ENCODE results near the gene ARL1. TPM values are rescaled to one million over a fixed set of nuclear protein-coding genes. Genes with fewer than 3 reads are reported as not detected.

Gene ARL1
- total and polyA plus RNA-seq, 2 of the 4 experiments (the other 2 are of a cell fraction) = 124 to 163 TPM

DNA sequence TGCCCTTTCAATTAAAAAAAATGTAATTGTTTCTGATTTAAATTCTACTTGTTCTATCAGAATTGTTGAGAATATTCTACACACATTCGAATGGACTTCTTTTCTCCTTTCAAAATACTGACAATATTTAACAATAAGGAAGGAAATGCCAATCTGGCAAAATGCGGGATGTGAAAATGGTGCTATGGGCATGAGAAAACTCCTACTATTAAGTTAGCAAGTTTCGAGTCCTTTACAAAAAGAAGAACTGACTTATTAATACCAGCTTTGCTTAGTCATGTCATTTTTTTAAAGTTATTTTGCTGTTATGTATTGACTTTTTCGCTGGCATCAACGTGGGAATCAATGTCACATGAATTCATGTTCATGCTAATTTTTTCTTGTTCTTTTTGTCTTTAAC is 31.7 kb upstream of the ARL1 start:
- Histone ChIP-seq H4K20me1 (ENCODE audit: insufficient read depth, low read length) (no peaks in the 10 kb centered on the region), H3K4ac (ENCODE audit: low read depth, low read length) (no peak overlapping the region), H3K18ac (ENCODE audit: low read depth, low read length) (no peak overlapping the region), H3K27ac (ENCODE audit: insufficient read depth, low read length) (no peak overlapping the region), H3K79me1 (ENCODE audit: low read depth in 1 of 2, low read length in 2 of 2) (no peaks in the 10 kb centered on the region), H2AFZ (replicated peaks; ENCODE audit: low read length, poor library complexity) (no peak overlapping the region), H2BK5ac (ENCODE audit: low read depth, low read length, poor library complexity, severe bottlenecking) (no peak overlapping the region), H2BK15ac (ENCODE audit: low read depth, low read length) (no peak overlapping the region), H4K5ac (ENCODE audit: low read depth, low read length) (no peak overlapping the region), H4K91ac (ENCODE audit: insufficient read depth, low read depth, low read length) (no peak overlapping the region), H2BK20ac (ENCODE audit: low read depth, low read length) (no peak overlapping the region), H2AK9ac (replicated peaks; ENCODE audit: low read depth, low read length, poor library complexity) (no peak overlapping the region), H3K27me3 (ENCODE audit: control insufficient read depth, insufficient read depth, low read length) (no peaks in the 10 kb centered on the region), H3K4me3 (ENCODE audit: insufficient read depth, low read depth, low read length) (no peak overlapping the region), H3K36me3 (ENCODE audit: control insufficient read depth, insufficient read depth, low read length) (no peaks in the 10 kb centered on the region), H3K9me1 (ENCODE audit: insufficient read depth, low read length) (no peaks in the 10 kb centered on the region), H3K14ac (replicated peaks; ENCODE audit: low read depth, low read length) (no peak overlapping the region), H2BK120ac (ENCODE audit: low read depth, low read length) (no peak overlapping the region), H3K9me3 (ENCODE audit: control insufficient read depth, insufficient read depth, low read length) (no peaks in the 10 kb centered on the region), H2AK5ac (ENCODE audit: low read depth, low read length) (no peak overlapping the region), H3K56ac (ENCODE audit: extremely low read depth, insufficient read depth, low read length) (no peak overlapping the region), H3K4me2 (ENCODE audit: low read depth, low read length) (no peak overlapping the region), H3K23ac (ENCODE audit: low read depth, low read length) (no peak overlapping the region), H4K8ac (ENCODE audit: low read depth in 2 of 2, low read length in 2 of 2) (no peak overlapping the region), H3K4me1 (ENCODE audit: control insufficient read depth, insufficient read depth, low read length) (no peaks in the 10 kb centered on the region), H3K9ac (ENCODE audit: low read depth, low read length) (no peak overlapping the region)
- ChIA-PET POLR2A (ENCODE audit: unreplicated experiment) (no interaction called here), CTCF (interaction anchor here (0.8 kb wide), 1 partner anchor 12 kb away, joined by 4 read pairs; no protein-coding TSS in a partner anchor)
- intact Hi-C loops (cut with micrococcal nuclease) (no loop called here), in situ Hi-C loops (cut with MboI; ENCODE audit: low sequenced_read_pairs) (no loop called here), dilution Hi-C loops (cut with HindIII; ENCODE audit: low sequenced_read_pairs, unreplicated experiment) (no loop called here)
- ATAC-seq (ENCODE audit: low read depth) = no peak
- DNase-seq = no peak
- no TSS peak for BruUV-seq (replicated peaks)
- TF ChIP-seq MAZ (IDR thresholded peaks at IDR 0.05; ENCODE audit: borderline replicate concordance, low read depth, low read length) (no peak), NFE2L2 (IDR thresholded peaks at IDR 0.05; ENCODE audit: low read depth, low read length) (no peak), RAD21 (IDR thresholded peaks at IDR 0.05; ENCODE audit: low read length) (no peak), MXI1 (IDR thresholded peaks at IDR 0.05; ENCODE audit: borderline replicate concordance, low read depth, low read length) (no peak), POLR2A (IDR thresholded peaks at IDR 0.05; ENCODE audit: low read depth, low read length) (no peak), BHLHE40 (IDR thresholded peaks at IDR 0.05; ENCODE audit: low read depth, low read length) (no peak), CHD1 (IDR thresholded peaks at IDR 0.05; ENCODE audit: low read depth, low read length) (no peak), CEBPB (IDR thresholded peaks at IDR 0.05; ENCODE audit: low read depth, low read length) (no peak), RFX5 (IDR thresholded peaks at IDR 0.05; ENCODE audit: low read depth, low read length) (no peak), MAFK (IDR thresholded peaks at IDR 0.05; ENCODE audit: low read depth, low read length) (no peak), SMC3 (IDR thresholded peaks at IDR 0.05; ENCODE audit: low read depth, low read length) (no peak), FOS (IDR thresholded peaks at IDR 0.05; ENCODE audit: low read depth, low read length) (no peak), RCOR1 (IDR thresholded peaks at IDR 0.05; ENCODE audit: insufficient replicate concordance, low read length) (no peak)
- TF ChIP-seq, protein P1, sequence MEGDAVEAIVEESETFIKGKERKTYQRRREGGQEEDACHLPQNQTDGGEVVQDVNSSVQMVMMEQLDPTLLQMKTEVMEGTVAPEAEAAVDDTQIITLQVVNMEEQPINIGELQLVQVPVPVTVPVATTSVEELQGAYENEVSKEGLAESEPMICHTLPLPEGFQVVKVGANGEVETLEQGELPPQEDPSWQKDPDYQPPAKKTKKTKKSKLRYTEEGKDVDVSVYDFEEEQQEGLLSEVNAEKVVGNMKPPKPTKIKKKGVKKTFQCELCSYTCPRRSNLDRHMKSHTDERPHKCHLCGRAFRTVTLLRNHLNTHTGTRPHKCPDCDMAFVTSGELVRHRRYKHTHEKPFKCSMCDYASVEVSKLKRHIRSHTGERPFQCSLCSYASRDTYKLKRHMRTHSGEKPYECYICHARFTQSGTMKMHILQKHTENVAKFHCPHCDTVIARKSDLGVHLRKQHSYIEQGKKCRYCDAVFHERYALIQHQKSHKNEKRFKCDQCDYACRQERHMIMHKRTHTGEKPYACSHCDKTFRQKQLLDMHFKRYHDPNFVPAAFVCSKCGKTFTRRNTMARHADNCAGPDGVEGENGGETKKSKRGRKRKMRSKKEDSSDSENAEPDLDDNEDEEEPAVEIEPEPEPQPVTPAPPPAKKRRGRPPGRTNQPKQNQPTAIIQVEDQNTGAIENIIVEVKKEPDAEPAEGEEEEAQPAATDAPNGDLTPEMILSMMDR (conservative IDR thresholded peaks at IDR 0.05; ENCODE audit: low read depth, low read length) = no peak
- TF ChIP-seq, protein P2, sequence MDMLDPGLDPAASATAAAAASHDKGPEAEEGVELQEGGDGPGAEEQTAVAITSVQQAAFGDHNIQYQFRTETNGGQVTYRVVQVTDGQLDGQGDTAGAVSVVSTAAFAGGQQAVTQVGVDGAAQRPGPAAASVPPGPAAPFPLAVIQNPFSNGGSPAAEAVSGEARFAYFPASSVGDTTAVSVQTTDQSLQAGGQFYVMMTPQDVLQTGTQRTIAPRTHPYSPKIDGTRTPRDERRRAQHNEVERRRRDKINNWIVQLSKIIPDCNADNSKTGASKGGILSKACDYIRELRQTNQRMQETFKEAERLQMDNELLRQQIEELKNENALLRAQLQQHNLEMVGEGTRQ (IDR thresholded peaks at IDR 0.05; ENCODE audit: low read depth, low read length) = no peak
- TF ChIP-seq, protein P3, sequence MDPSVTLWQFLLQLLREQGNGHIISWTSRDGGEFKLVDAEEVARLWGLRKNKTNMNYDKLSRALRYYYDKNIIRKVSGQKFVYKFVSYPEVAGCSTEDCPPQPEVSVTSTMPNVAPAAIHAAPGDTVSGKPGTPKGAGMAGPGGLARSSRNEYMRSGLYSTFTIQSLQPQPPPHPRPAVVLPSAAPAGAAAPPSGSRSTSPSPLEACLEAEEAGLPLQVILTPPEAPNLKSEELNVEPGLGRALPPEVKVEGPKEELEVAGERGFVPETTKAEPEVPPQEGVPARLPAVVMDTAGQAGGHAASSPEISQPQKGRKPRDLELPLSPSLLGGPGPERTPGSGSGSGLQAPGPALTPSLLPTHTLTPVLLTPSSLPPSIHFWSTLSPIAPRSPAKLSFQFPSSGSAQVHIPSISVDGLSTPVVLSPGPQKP (IDR thresholded peaks at IDR 0.05; ENCODE audit: borderline replicate concordance, low read depth, low read length) = no peak
- WGBS, 2 experiments (ENCODE audit: extremely low coverage in 2 of 2, insufficient read length in 1 of 2) = no CpG with 5 or more reads among the region's 5 CpGs
